Fibroblast of villous mesenchyme (primary cell): Measurements from ENCODE around the gene ZFYVE9. TPM values are rescaled to one million over a fixed set of nuclear protein-coding genes. Genes with fewer than 3 reads are reported as not detected.
A peak's percentile ranks its signal among the peaks of the same experiment; 100 is the strongest.

Experiments used
- DNase-seq: peaks from one replicate; pipeline ENCODE4 v3.0.0-alpha.2; 2010; ENCODE audit warnings: low read depth
- H3K4me3 ChIP-seq: 2 replicates; pipeline ENCODE4 v1.5.1; 2011; ENCODE audit warnings: low read depth, mild to moderate bottlenecking, low read length
- CTCF ChIP-seq: IDR thresholded peaks from 2 replicates; pipeline ENCODE4 v1.5.1; 2012; ENCODE audit warnings: low read depth, mild to moderate bottlenecking, low read length; ENCODE audit not compliant: insufficient read depth
- total RNA-seq: library from RNA; depleted of rRNA; stranded (reverse); fragments of >200 nt; gene quantifications from 2 replicates; pipeline ENCODE4 v1.2.3, GENCODE V29; 2012

ZFYVE9 gene
- total RNA-seq, 1 donor, result 41.9 TPM

GRCh38 chr1:52235646-52236045, 93.8 kb downstream of the ZFYVE9 start:
- DNase-seq, result no peak
- TF ChIP-seq CTCF, result no peak

GRCh38 chr1:52237430-52237829, 95.5 kb downstream of the ZFYVE9 start:
- H3K4me3 ChIP-seq, result no peak overlapping the region
- DNase-seq, result peak; percentile 55
- TF ChIP-seq CTCF, result no peak

More at GRCh38 chr1:52235646-52236045, 93.8 kb downstream of the ZFYVE9 start:
- no peak overlapping the region for H3K4me3 ChIP-seq

- no peak overlapping the region for H3K4me3 ChIP-seq
- peak; percentile 22 for DNase-seq
- no peak for TF ChIP-seq CTCF
These were observed 96.6 kb downstream of the ZFYVE9 start for GRCh38 chr1:52238474-52238873.

GRCh38 chr1:52238887-52239707, 97.2 kb downstream of the ZFYVE9 start:
- TF ChIP-seq CTCF, result no peak
- H3K4me3 ChIP-seq, result no peak overlapping the region
- peak; percentile 55 for DNase-seq

GRCh38 chr1:52239708-52240001, 97.8 kb downstream of the ZFYVE9 start:
- peak; percentile 59 for DNase-seq
- no peak overlapping the region for H3K4me3 ChIP-seq
- no peak for TF ChIP-seq CTCF

- no peak for DNase-seq
- no peak overlapping the region for H3K4me3 ChIP-seq
- TF ChIP-seq CTCF, result no peak
These were observed 98.8 kb downstream of the ZFYVE9 start for GRCh38 chr1:52240592-52241210.
